Esophagus squamous epithelium (tissue), 4 donors: Measurements from ENCODE around the gene SLC27A5.

ENCODE experiments used
- POLR2A ChIP-seq, 4 donors: fragments of 450-650 bp; IDR thresholded peaks; one replicate each; pipeline ENCODE4 v1.6.1; 2017; ENCODE audit warnings: antibody characterized with exemption in 4 of 4, mild to moderate bottlenecking in 4 of 4, moderate library complexity in 3 of 4
- TF ChIP-seq, protein P1 (sequence below), 6 experiments: fragments of 450-650 bp in 4 of 6; fragments of 200-600 bp in 2 of 6; sonication (generic) in 2 of 6; IDR thresholded peaks; one replicate each; pipeline ENCODE4 v1.5.1; 2016 to 2019; ENCODE audit warnings: antibody characterized with exemption in 6 of 6, mild to moderate bottlenecking in 4 of 6, moderate library complexity in 4 of 6

DNA sequence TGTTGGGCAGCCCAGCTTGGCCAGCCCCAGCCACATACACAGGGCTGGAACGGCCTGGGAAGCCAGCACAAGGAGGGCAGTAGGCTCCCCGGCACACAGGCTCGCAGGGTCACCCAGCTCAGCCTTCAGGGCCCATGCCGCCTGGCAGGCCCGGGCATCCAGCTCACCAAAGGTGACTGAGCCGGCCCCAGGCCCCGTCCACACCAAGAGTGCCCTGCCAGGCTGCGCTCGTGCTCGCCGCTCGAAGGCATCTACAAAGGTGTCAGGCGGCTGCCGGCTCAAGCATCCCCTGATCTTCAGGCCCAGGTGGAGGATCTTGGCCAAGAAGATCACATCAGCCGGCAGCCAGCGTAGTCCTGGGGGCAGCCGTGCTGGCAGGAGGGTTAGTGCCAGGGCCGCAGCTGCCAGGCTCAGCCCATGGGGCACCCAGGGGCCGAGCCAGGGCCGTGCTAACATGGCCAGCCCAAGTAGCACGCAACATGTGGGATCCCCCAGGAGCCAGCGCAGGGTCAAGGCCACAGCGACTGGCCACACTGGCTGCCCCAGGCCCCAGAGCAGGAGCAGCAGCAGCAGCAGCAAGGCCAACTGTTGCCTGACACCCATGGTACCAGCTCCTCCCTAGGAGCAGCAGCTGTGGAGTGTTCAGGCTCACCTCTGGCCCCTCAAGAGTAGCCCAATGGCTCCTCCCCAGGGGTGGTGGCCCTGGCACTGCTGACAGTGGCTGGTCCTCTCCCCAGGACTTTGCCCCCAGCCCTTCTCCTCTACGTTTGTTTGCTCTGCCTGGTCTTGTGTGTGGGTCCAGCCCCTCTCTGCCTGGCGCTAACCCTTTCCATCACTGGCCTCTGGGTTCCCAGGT lies at the start of gene SLC27A5:
- TF ChIP-seq, protein P1, sequence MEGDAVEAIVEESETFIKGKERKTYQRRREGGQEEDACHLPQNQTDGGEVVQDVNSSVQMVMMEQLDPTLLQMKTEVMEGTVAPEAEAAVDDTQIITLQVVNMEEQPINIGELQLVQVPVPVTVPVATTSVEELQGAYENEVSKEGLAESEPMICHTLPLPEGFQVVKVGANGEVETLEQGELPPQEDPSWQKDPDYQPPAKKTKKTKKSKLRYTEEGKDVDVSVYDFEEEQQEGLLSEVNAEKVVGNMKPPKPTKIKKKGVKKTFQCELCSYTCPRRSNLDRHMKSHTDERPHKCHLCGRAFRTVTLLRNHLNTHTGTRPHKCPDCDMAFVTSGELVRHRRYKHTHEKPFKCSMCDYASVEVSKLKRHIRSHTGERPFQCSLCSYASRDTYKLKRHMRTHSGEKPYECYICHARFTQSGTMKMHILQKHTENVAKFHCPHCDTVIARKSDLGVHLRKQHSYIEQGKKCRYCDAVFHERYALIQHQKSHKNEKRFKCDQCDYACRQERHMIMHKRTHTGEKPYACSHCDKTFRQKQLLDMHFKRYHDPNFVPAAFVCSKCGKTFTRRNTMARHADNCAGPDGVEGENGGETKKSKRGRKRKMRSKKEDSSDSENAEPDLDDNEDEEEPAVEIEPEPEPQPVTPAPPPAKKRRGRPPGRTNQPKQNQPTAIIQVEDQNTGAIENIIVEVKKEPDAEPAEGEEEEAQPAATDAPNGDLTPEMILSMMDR (IDR thresholded peaks at IDR 0.05), result no peak
- no peak for TF ChIP-seq POLR2A (IDR thresholded peaks at IDR 0.05)
